Central memory CD4-positive, alpha-beta T cell (primary cell): ENCODE data around the gene ZNF787.

Experiments
- DNase-seq: peaks from one replicate; pipeline ENCODE4 v3.0.0; 2022

The ZNF787 gene

GRCh38 chr19:56085571-56086275 lies 35.4 kb downstream of the ZNF787 start:
- DNase-seq, result no peak

- DNase-seq, result no peak
These were observed 36.1 kb downstream of the ZNF787 start for GRCh38 chr19:56084835-56085536.

- no peak for DNase-seq
These were observed 37.4 kb downstream of the ZNF787 start for GRCh38 chr19:56083668-56084067.

GRCh38 chr19:56080669-56081401 lies 40.3 kb downstream of the ZNF787 start:
- DNase-seq, result peak; percentile 49

- no peak for DNase-seq
These were observed 41.5 kb downstream of the ZNF787 start for GRCh38 chr19:56079609-56080008.

- DNase-seq, result no peak
These were observed 44.6 kb downstream of the ZNF787 start for GRCh38 chr19:56076498-56076897.

GRCh38 chr19:56071151-56071550 lies 49.9 kb downstream of the ZNF787 start:
- DNase-seq, result no peak

GRCh38 chr19:56069642-56070041 lies 51.5 kb downstream of the ZNF787 start:
- no peak for DNase-seq

- peak; percentile 50 for DNase-seq
These were observed 54.7 kb downstream of the ZNF787 start for GRCh38 chr19:56066152-56067023.

- no peak for DNase-seq
These were observed 67.5 kb downstream of the ZNF787 start for GRCh38 chr19:56053596-56053995.
